ENCODE measurements around the gene MYL11.

DNA sequence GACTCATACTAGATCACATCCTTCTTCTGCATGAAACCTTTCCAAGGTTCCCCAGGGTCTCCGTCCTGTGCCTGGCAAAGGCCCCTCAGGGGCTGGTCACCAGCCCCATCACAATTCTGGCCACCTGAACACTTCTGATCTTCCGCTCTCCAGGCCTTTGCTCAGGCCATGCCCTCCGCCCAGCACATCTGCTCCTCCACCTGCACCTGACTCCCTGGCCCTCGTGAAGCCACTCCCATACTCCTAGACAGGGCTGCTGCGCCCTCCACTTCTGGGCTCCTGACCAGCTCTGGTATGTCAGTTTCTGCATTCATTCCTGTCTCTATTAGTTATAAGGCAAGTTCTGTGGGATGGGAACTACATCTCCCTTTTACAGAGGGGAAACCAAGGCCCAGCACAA, 1.9 kb upstream of the MYL11 start:
- TF ChIP-seq, protein P1, sequence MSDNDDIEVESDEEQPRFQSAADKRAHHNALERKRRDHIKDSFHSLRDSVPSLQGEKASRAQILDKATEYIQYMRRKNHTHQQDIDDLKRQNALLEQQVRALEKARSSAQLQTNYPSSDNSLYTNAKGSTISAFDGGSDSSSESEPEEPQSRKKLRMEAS (IDR thresholded peaks at IDR 0.05; ENCODE audit: low read depth, low read length) = no peak
- TF ChIP-seq, protein P2, sequence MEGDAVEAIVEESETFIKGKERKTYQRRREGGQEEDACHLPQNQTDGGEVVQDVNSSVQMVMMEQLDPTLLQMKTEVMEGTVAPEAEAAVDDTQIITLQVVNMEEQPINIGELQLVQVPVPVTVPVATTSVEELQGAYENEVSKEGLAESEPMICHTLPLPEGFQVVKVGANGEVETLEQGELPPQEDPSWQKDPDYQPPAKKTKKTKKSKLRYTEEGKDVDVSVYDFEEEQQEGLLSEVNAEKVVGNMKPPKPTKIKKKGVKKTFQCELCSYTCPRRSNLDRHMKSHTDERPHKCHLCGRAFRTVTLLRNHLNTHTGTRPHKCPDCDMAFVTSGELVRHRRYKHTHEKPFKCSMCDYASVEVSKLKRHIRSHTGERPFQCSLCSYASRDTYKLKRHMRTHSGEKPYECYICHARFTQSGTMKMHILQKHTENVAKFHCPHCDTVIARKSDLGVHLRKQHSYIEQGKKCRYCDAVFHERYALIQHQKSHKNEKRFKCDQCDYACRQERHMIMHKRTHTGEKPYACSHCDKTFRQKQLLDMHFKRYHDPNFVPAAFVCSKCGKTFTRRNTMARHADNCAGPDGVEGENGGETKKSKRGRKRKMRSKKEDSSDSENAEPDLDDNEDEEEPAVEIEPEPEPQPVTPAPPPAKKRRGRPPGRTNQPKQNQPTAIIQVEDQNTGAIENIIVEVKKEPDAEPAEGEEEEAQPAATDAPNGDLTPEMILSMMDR (IDR thresholded peaks at IDR 0.05; ENCODE audit: low read depth, low read length) = no peak
- no peak for TF ChIP-seq MYC (IDR thresholded peaks at IDR 0.05; ENCODE audit: low read depth, low read length)

Data from NB4 (cell line).